ENCODE results near the gene OR52H1.

DNA sequence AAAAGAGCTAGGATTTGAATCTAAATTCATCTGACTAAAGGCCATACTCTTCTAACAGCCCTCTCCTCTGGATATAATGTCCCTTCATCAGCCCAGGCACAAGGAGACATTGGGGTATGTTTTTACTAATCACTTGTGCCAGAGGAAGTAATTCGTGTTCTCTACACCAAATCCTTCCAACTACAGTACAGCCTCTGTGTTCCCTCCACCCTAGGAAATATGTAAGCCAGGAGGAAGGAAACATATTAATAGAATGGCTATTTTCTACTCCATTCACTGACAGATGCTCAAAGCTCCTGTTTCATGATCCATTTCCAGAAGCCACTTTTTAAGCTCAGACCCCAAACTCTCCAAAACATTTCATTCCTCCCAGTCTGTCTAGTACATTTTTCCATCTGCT lies 19.8 kb downstream of the OR52H1 start:
- TF ChIP-seq, protein P1, sequence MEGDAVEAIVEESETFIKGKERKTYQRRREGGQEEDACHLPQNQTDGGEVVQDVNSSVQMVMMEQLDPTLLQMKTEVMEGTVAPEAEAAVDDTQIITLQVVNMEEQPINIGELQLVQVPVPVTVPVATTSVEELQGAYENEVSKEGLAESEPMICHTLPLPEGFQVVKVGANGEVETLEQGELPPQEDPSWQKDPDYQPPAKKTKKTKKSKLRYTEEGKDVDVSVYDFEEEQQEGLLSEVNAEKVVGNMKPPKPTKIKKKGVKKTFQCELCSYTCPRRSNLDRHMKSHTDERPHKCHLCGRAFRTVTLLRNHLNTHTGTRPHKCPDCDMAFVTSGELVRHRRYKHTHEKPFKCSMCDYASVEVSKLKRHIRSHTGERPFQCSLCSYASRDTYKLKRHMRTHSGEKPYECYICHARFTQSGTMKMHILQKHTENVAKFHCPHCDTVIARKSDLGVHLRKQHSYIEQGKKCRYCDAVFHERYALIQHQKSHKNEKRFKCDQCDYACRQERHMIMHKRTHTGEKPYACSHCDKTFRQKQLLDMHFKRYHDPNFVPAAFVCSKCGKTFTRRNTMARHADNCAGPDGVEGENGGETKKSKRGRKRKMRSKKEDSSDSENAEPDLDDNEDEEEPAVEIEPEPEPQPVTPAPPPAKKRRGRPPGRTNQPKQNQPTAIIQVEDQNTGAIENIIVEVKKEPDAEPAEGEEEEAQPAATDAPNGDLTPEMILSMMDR (IDR thresholded peaks at IDR 0.05; ENCODE audit: control extremely low read depth in 1 of 3, insufficient read depth in 1 of 3, low read depth in 1 of 3, low read length in 3 of 3) = no peak
- no peak for TF ChIP-seq SIN3A (conservative IDR thresholded peaks at IDR 0.05 in 1 of 2, IDR thresholded peaks at IDR 0.05 in 1 of 2; ENCODE audit: low read depth in 1 of 2, low read length in 2 of 2)
- no peak for TF ChIP-seq JUN (IDR thresholded peaks at IDR 0.05; ENCODE audit: low read depth, low read length)
- no peak for TF ChIP-seq SRF (IDR thresholded peaks at IDR 0.05; ENCODE audit: low read depth, low read length)
- TF ChIP-seq ASH2L (IDR thresholded peaks at IDR 0.05; ENCODE audit: low read length) = no peak
- TF ChIP-seq JUND (IDR thresholded peaks at IDR 0.05; ENCODE audit: low read length) = no peak
- TF ChIP-seq POLR2A (IDR thresholded peaks at IDR 0.05; ENCODE audit: control extremely low read depth in 1 of 2, low read depth in 2 of 2, low read length in 2 of 2) = no peak
- no peak for TF ChIP-seq EZH2 (IDR thresholded peaks at IDR 0.05; ENCODE audit: low read depth, low read length, severe bottlenecking)
- TF ChIP-seq, protein P2, sequence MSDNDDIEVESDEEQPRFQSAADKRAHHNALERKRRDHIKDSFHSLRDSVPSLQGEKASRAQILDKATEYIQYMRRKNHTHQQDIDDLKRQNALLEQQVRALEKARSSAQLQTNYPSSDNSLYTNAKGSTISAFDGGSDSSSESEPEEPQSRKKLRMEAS (IDR thresholded peaks at IDR 0.05) = no peak

All from H1 (cell line).